ENCODE data around the gene METTL26. TPM values are rescaled to one million over a fixed set of nuclear protein-coding genes. Genes with fewer than 3 reads are reported as not detected.

METTL26 gene
- total RNA-seq, 2 donors from 2014 or later, result 76.8 to 115 TPM

DNA sequence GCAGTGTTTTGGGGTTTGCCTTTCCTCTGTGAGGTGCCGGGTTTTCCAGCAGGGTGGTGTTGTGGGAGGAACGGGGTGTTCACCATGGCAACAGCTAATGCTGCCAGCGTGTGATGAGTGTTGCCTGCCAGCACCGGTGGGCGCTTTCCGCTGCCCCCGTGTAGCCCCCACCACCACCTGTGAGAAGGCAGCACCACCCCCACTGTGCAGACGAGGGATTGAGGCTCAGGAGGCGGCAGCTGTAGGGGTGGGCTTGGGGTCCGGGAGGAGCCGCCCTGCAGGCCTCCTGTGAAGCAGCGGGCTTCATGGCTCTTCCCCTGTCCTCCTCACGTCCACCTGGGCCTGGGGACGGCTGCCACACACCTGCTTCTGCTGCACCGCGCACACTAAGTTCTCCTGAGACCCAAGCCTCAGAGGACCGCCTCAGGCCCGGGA lies 41.0 kb downstream of the METTL26 start:
- TF ChIP-seq, protein P1, sequence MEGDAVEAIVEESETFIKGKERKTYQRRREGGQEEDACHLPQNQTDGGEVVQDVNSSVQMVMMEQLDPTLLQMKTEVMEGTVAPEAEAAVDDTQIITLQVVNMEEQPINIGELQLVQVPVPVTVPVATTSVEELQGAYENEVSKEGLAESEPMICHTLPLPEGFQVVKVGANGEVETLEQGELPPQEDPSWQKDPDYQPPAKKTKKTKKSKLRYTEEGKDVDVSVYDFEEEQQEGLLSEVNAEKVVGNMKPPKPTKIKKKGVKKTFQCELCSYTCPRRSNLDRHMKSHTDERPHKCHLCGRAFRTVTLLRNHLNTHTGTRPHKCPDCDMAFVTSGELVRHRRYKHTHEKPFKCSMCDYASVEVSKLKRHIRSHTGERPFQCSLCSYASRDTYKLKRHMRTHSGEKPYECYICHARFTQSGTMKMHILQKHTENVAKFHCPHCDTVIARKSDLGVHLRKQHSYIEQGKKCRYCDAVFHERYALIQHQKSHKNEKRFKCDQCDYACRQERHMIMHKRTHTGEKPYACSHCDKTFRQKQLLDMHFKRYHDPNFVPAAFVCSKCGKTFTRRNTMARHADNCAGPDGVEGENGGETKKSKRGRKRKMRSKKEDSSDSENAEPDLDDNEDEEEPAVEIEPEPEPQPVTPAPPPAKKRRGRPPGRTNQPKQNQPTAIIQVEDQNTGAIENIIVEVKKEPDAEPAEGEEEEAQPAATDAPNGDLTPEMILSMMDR (IDR thresholded peaks at IDR 0.05), result no peak
- no peak for TF ChIP-seq POLR2A (IDR thresholded peaks at IDR 0.05)
- peak overlapping the region; percentile 67 to 95 (median 92) for H3K27ac ChIP-seq
- intact Hi-C loops (cut with DNase I), result no loop called here
- WGBS, 2 donors, result 74 to 77% methylated on average over 7 to 18 of the region's 18 CpGs
- ATAC-seq, result no peak
- no peaks in the 10 kb centered on the region for H3K27me3 ChIP-seq
- H3K36me3 ChIP-seq (replicated peaks in 1 of 2; ENCODE audit: insufficient read depth in 1 of 2, low read depth in 2 of 2), result peaks cover 0 to 4% of the 10 kb centered on the region in 2 donors
- no peaks in the 10 kb centered on the region for H3K9me3 ChIP-seq
- H3K4me3 ChIP-seq, result no peak overlapping the region
- no peak for DNase-seq
- peaks cover 66% of the 10 kb centered on the region for H3K4me1 ChIP-seq

GRCh38 chr16:593807-594206 lies 42.3 kb downstream of the METTL26 start:
- no peak for TF ChIP-seq POLR2A (IDR thresholded peaks at IDR 0.05)
- TF ChIP-seq, protein P1 (IDR thresholded peaks at IDR 0.05), result peak in 1 of 7 experiments; percentile 13
- H3K27me3 ChIP-seq, result no peaks in the 10 kb centered on the region
- DNase-seq, result no peak
- H3K4me1 ChIP-seq, result peaks cover 66% of the 10 kb centered on the region
- H3K9me3 ChIP-seq, result no peaks in the 10 kb centered on the region
- peak overlapping the region; percentile 91 to 95 (median 94) for H3K27ac ChIP-seq
- no peak overlapping the region for H3K4me3 ChIP-seq
- intact Hi-C loops (cut with DNase I), result no loop called here
- WGBS, 2 donors, result 40 to 53% methylated on average over 8 to 16 of the region's 16 CpGs
- no peak for ATAC-seq
- H3K36me3 ChIP-seq (replicated peaks in 1 of 2; ENCODE audit: insufficient read depth in 1 of 2, low read depth in 2 of 2), result no peaks in the 10 kb centered on the region

DNA sequence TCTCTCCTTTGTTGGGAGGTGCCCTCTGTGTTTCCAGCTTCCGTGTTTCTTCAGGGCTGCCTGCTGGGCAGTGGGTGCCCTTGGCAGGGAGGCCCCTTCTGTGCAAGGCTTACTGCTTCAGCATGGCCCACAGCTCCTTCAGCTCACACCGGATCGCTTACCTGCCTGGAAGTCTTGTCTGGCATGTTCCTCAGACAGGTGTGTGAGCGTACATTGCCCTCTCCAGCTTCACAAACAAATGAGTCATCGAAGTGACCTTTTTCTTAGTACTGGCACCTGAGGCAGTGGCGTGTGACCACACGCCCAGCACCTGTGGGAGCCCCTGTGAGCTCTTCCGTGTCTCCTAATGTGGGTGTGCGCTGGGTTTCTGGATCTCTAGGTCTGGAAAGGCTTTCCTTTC lies 42.7 kb downstream of the METTL26 start:
- ATAC-seq (peak; percentile 45), DNase-seq (peak; percentile 87 to 96 (median 94))
- TF ChIP-seq, protein P1 (IDR thresholded peaks at IDR 0.05), result peak in 1 of 7 experiments; percentile 1
- peak; percentile 76 to 84 (median 84) for TF ChIP-seq POLR2A (IDR thresholded peaks at IDR 0.05)
- Histone ChIP-seq H3K9me3 (no peaks in the 10 kb centered on the region), H3K36me3 (replicated peaks in 1 of 2; ENCODE audit: insufficient read depth in 1 of 2, low read depth in 2 of 2) (no peaks in the 10 kb centered on the region), H3K27ac (peak overlapping the region; percentile 91 to 95 (median 94)), H3K4me1 (peaks cover 68% of the 10 kb centered on the region), H3K4me3 (no peak overlapping the region), H3K27me3 (no peaks in the 10 kb centered on the region)
- intact Hi-C loops (cut with DNase I), result no loop called here
- WGBS, 2 donors, result 23 to 34% methylated on average over 7 to 9 of the region's 9 CpGs

DNA sequence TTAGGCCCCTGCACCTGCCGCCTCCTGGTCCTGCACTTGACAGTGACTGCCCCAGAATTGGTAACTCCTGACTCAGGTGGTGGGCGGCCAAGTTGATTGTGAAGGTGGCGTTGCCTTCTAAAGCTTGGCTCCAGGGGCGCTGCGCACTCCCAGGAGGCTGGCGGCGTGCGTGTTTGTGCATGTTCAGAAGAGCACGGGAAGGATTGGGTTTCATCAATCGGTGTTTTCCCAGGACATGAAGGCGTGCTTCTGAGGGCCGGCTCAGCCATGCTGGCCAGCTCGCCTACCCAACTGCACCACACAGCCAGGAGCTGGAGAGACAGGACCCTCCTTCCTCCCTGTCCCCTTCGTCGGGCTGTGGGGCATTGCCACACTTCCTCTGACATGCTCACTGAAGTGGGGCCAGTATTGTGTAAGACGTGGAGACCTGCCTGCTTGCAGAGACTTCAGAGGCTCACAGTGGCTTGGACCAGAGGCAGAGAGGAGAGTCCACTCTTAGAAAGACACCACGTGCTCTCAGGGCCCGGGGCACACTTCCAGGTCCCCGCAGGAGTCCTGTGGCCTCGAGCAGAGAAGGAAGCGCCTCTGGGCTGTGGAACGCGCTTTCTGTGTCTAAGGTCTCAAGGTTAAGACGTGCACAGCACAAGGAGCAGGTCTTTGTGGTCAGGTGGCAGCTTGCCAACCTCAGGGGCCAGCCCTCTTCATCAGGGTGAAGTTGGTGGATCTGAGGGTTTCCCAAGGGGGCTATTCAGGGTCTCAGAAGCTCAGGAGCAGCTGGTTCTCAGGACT lies 43.4 kb downstream of the METTL26 start:
- Histone ChIP-seq H3K4me3 (no peak overlapping the region), H3K36me3 (replicated peaks in 1 of 2; ENCODE audit: insufficient read depth in 1 of 2, low read depth in 2 of 2) (no peaks in the 10 kb centered on the region), H3K27me3 (no peaks in the 10 kb centered on the region), H3K4me1 (peaks cover 75% of the 10 kb centered on the region), H3K27ac (peak overlapping the region; percentile 91 to 95 (median 94)), H3K9me3 (no peaks in the 10 kb centered on the region)
- ATAC-seq, result no peak
- TF ChIP-seq, protein P1 (IDR thresholded peaks at IDR 0.05), result peak in 2 of 7 experiments; percentile 34 to 49
- peak in 1 of 3 donors; percentile 49 for TF ChIP-seq POLR2A (IDR thresholded peaks at IDR 0.05)
- peak; percentile 72 to 87 (median 82) for DNase-seq
- intact Hi-C loops (cut with DNase I), result no loop called here
- 20 to 44% methylated on average over 4 to 24 of the region's 24 CpGs for WGBS, 2 donors

Data from body of pancreas (tissue), 4 donors.